Fibroblast of peridontal ligament (primary cell): ENCODE results near the gene HDAC7.

Source experiments
- DNase-seq: peaks from one replicate; pipeline ENCODE4 v3.0.0-alpha.2; 2010; ENCODE audit errors: extremely low read depth

The HDAC7 gene

GRCh38 chr12:47746073-47746472, 73.6 kb downstream of the HDAC7 start:
- no peak for DNase-seq

DNA sequence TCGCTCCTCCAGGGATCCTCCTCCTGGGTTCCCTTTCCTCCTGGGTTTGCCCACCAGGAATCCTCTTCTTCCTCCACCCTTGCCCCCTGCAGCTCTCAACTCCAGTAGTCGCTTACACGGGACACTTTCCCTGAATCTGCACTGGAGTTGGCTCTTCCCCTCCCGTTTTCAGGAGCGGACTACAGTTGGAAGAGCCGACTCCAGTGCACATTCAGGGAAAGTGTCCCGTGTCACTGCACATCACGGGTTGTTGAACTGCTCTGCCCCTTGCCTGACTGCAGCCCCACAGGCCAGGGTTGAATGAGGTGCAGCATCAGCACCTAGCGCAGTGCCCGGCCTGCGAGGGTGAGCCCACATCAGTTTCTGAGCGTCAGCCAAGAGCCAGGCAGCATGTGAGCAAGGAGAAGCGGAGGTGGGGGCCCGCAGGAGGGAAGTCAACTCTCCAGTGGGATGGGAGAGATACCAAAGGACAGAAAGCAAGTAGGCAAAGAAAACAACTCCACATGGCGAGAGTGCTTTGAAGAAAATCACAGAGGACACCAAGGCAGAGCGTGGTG, 74.1 kb downstream of the HDAC7 start:
- DNase-seq = no peak

DNA sequence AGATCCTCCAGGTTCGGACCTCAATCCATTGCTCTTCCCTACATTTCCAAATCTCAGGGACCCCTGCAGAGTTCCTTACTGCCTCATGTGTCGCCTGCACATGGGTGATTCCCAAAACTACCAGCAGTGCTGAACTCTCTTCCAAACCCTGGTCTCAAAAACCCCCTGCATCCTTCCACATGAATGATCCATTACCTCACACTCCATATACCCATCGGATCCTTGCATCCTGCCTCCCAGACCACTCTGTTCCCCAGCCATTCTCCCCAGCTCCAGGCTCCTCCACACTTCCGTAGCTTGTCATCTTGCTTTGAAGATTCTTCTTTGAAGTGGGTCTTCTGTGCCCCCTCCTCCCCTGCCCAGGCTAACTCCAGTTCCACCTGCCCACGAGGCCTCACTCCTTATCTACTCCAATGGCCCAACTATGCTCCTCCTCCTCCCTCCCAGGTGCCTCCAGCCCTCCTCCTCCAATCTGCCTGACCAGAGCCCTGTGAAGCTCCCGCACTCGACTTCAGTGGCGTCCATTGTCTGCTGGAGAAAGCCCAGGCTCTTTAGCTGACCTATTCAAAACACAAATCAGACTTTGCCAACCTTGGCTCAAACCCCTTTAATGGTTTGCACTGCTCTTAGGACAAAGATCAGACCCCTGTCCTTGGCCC, 74.8 kb downstream of the HDAC7 start:
- no peak for DNase-seq

GRCh38 chr12:47744005-47744651, 75.6 kb downstream of the HDAC7 start:
- no peak for DNase-seq

DNA sequence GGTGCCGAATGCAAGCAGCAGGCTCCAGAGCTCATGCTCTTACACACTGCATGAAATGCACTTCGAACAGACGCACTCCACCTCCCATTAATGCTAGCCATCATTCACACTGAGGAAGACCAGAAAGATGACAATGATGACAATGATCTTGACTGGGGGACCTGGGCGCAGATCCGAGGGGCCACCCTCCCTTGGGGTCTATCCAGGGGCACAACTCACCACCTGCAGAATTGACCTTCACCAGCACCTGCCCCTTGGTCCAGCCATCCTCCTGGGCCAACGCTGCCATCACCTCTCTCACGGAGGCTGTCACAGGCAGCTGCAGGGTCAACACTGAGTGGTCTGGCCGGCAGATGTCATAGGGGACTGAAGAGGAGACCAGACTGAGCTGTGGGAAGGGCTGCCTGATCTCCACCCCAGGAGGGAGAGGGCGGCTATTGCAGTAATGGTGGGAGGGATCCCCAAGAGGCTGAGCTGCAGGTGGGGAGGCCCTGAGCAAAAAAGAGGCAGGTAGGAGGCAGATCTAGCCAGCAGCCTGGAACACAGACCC, 76.3 kb downstream of the HDAC7 start:
- no peak for DNase-seq

DNA sequence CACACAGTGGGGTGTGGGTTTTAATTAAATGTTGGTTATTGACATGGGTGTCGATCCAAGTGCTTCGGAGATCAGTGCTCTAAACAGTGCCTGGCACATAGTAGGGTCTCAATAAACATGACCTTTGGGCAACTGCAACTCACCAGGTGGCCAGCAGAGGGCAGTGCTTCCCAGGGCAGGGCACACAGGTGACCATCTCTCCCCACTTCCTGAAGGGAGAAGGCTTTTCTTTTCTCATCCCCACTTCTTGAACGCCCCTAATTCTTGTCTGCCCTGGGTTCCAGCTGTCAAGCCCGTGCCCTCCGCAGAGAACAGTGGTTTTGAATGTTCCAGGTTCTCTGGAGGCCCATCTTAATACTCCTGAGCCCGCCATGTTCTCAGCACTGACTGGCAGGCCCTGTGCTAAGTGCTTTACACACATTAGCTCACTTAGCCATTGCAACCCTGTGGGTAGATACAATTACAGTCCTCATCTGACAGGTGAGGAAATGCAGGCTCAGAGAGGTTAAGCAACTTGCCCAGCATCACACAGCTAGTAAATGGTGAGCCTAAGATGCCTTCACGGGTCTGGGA, 77.4 kb downstream of the HDAC7 start:
- DNase-seq = peak; percentile 31

GRCh38 chr12:47741340-47741703, 78.4 kb downstream of the HDAC7 start:
- no peak for DNase-seq

GRCh38 chr12:47740606-47741339, 78.9 kb downstream of the HDAC7 start:
- no peak for DNase-seq

GRCh38 chr12:47739979-47740378, 79.7 kb downstream of the HDAC7 start:
- DNase-seq = no peak

DNA sequence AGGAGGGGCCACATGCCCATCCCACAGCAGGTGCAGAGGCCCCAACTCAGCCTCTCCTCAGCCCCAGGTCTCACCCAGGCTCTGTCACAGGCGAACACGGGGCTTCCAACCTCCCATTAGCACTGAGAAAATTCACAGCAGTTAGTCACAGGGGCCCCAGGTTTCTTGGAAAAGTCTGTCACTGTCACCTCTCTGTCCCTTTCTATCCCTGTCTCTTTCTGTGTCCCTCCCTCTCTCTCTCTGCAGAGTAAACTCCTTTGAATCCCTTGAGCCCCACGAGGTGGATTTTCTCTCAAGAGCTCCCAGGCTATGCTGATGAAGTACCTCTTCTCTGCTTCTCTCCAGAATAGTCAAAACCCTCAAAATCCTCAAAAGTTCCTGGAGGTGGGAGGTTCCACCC, 80.4 kb downstream of the HDAC7 start:
- DNase-seq = no peak

DNA sequence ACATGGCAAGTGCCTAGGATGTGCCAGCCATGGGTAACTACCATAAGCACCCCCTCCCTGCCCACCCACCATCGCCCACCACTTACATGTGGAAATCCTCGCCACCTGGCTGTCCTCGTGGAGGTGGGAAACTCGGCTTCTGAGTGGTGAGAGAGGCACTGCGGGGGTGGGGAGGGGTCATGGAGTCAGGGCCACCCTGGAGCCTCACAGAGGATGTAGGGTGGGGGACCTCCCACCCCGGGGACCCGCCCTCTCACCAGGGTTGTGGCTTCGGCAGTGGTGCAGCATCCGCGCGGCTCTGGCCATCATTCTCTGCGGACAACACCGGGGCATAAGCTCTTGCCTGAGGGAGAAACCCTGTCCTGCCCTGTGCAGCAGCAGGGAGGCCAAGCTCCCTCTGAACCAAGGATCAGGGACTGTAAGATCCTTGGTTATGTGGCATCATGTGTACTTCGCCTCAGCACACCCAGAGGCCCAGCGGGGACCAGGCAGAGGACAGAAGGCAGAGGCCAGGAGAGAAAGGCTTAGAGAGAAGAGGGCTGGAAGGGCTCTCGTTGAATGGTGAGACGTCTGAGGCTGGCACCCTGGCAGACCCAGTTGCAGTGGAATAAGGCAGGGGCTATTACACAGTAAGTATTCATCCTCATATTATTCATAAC, 81.6 kb downstream of the HDAC7 start:
- DNase-seq = no peak

GRCh38 chr12:47736877-47737676, 82.6 kb downstream of the HDAC7 start:
- DNase-seq = peak; percentile 79

- DNase-seq = no peak
These were observed 83.5 kb downstream of the HDAC7 start for GRCh38 chr12:47736216-47736615.

DNA sequence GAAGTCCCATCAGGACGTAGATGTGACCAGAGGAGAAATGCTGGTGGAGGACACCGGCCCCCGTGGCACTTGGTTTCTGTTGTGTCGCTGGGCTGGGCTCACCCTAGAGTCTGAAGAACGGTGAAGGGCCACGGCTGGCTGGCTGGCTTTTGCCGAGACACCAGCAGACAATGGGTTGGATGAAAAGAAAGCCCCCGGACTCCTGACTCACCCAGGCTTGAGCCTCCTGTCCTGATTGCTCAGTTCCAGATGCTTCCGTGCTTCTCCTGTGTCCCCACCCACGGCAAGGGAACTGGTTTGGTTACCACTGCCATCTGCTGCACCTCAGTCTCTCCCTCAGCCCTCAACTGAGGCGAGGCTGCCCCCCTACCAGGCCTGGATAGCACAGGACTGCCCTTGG, 84.1 kb downstream of the HDAC7 start:
- DNase-seq = no peak

GRCh38 chr12:47734725-47735480, 84.8 kb downstream of the HDAC7 start:
- no peak for DNase-seq

GRCh38 chr12:47733142-47733541, 86.6 kb downstream of the HDAC7 start:
- DNase-seq = no peak
